GM21447 (cell line): ENCODE data around the gene PVR.
A peak's percentile ranks its signal among the peaks of the same experiment; 100 is the strongest.
"Not testable (repeated sequence)": the region's sequence is repeated elsewhere in the genome, so short reads cannot be mapped to it uniquely, and the experiment has no call there.

ENCODE experiments used
- ATAC-seq: cut with Tn5 transposase; IDR thresholded peaks from one replicate; pipeline ENCODE4 v1.9.1; 2021; ENCODE audit not compliant: unreplicated experiment

PVR gene

DNA sequence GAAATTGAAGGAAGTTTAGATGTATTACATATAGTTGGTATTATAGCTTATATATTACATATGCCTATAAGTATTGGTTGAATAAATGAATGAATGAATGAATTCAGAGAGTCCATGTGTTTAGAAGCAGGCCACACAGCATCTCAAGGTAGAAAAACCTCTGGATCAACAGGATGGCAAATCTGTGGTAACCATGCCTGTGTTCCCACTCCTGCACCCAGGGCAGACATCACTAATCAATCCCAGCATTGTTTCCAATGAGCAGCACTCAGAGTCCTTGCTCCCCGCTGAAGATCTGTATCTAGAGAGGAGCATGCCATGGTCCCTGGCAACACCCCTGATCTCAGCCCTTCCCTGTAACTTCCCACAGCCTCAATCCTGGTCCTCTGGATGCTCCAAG lies 28.5 kb downstream of the PVR start:
- ATAC-seq: no peak

DNA sequence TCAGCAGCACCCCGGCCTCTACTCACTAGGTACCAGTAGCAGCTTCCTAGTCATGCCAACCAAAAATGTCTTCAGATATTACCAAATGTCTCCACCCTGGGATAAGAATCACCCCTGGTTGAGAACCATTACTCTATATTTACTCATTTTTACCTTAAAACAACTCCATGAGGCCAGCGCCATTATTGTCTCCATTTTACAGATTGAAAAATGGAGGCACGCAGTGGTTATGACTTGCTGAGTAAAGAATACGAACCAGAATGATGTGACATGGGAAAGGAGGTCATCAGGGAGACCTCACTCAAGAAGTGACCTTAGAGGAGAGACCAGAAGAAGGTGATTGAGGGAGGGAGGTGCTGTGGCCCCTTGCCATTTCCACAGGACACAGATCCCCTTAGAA lies 29.8 kb downstream of the PVR start:
- no peak for ATAC-seq

DNA sequence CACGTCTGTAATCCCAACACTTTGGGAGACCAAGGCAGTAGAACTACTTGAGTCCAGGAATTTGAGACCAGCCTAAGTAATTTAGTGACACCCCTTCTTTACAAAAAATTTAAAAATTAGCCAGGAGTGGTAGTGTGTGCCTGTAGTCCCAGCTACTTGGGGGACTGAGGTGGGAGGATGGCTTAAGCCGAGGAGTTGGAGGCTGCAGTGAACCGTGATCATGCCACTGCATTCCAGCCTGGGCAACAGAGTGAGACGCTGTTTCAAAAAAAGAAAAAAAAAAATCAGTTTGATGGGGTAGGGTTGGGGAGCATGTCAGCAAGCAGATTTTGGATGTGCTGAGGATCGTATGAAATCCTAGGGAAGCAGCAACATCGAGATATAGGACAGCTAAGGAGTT lies 31.8 kb downstream of the PVR start:
- ATAC-seq: no peak

DNA sequence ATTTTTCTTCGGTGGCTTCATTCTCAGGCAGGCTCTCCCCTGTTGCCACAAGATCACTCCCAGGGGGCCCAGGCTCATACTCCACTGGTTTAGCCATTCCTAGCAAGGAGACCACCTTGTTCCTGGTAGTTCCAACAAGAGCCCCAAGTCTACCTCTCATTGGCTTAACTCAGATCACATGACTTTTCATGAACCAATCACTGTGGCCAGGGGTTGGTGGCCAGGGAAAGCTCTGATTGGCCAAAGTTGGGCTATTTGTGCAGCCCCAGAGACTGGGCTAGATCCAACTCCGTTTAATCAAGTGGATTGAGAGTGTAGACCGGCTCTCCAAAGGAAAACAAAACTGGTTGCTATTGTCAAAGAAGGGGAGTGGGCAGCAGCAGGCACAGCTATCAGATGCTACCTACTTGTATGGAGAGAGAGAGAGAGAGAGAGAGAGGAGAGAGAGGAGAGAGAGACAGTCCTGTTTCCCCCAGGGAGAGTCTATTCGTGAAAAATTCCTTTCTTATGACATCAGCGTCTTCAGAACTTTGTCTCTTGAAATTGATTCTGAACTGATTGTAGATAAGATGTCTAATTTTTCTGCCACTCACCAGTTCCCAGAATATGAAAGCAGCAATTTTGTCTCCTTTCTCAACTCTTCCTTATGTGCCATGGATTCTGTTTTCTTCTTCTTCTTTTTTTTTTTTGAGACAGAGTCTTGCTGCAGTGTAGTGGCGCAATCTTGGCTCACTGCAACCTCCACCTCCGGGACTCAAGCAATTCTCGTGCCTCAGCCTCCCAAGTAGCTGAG lies 33.5 kb downstream of the PVR start:
- ATAC-seq: no peak

DNA sequence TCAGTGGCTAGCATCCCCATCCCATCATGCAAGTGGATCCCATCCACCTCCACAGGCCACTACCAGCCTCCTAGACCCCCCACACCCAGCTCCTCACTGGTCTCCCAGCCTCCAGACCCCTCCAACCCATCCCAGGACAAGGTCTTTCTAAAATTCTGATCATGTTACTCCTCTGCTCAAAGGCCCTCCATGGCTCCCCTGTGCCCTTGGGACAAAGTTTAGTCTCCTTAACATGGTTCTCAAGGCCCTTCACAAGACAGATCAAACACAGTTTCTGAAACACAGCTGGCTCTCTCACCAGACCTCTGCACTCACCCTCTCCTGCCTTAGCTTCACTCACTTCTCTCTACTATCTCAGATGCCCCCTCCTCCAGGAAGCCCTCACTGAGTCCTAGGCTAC lies 36.8 kb downstream of the PVR start:
- ATAC-seq: no peak

DNA sequence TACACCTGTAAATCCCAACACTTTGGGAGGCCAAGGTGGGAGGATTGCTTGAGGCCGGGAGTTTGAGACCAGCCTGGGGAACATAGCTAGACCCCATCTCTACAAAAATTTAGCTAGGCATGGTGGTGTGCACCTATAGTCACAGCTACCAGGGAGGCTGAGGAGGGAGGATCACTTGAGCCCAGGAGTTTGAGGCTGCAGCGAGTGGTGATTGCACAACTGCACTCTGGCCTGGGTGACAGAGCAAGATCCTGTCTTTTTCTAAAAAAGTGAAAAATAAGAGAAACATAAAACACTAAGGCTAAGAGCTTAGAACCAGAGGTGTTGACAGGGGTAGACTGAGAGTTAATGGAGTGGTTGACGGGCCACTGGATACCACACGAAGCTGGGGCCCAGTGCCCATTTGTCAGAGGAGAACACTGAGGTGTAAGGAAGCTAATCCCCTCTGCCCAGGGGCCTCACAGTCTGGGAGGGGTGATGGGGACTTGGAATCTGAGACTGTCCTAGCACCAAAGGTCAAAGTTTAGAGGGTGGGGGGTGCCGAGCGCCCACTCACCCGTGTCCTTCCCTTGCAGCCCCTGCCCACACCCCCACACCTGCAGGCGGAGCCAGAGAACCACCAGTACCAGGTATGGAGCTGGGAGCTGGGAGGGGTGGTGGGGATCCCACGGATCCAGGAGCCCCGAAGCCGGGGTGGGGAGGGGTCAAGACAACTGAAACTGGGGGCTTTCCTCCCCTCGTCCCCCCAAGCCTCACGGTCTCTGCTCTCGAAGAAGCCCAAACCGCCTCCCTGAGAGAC lies 38.5 kb downstream of the PVR start:
- ATAC-seq: no peak

DNA sequence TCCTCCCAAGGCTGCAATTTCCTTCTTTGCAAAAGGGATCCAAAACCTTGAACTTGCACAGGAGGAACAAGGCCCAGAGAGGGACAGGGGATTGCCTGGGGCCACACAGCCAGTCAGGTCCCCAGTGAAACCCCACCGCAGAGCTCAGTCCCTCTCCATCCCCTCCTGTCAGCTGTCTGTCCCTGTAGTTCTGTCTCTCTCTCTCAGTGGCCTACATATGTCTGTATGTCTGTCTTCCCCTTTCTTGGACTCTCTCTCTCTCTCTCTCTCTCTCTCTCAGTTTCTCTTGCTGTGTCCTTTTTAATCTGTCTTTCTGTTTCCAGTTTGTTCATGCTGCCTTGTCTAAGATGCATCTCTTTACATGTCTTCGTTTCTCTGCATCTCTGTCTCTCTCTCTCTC lies 39.1 kb downstream of the PVR start:
- ATAC-seq: no peak

DNA sequence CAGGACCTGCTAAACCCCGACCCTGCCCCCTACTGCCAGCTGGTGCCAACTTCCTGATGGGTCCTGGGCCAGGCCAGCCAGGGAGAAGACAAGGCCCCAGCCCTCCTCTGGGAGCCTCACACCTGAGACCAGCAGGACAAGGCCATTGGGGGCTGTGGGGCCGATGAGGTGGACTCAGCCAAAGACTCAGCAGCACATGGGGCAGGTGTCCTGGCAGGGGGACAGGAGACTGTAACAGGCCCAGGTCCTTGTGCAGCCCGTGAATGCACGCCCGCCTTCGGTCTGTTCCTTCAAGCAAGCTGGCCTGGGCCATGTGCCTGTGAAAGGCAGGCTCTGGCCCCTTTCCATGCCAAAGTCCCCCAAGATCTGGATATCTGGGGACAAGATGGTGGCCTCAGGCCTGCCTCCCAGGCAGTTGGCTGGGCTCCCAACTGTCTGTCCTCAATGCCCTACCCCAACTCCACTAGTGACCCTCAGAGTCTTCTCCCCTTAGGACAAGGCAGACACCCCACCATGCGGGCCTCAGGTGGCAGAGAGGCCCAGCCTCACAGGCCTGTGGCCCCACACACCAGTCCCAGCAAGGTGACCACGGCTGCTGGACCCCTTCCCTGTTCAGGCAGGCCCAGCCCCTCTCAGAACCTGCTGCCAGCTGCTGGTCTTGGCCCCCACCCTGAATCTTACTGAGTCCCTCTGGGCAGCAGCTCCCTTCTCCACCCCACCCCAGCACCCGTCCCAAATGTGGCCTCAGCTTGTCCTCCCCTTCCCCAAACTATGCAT lies 39.9 kb downstream of the PVR start:
- no peak for ATAC-seq

DNA sequence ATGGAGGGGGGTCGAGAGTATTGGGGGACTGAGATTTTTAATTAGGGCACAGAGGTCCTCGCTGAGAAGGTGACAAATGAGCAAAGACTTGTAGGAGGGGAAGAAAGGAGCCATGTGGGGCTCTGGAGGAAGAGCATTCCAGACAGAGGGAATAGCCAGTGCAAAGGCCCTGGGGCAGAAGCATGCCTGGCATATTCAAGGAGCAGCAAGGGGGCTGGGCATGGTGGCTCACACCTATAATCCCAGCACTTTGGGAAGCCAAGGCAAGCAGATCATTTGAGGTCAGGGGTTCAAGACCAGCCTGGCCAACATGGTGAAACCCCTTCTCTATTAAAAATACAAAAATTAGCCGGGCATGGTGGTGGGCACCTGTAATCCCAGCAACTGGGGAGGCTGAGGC lies 40.7 kb downstream of the PVR start:
- not testable (repeated sequence) for ATAC-seq

DNA sequence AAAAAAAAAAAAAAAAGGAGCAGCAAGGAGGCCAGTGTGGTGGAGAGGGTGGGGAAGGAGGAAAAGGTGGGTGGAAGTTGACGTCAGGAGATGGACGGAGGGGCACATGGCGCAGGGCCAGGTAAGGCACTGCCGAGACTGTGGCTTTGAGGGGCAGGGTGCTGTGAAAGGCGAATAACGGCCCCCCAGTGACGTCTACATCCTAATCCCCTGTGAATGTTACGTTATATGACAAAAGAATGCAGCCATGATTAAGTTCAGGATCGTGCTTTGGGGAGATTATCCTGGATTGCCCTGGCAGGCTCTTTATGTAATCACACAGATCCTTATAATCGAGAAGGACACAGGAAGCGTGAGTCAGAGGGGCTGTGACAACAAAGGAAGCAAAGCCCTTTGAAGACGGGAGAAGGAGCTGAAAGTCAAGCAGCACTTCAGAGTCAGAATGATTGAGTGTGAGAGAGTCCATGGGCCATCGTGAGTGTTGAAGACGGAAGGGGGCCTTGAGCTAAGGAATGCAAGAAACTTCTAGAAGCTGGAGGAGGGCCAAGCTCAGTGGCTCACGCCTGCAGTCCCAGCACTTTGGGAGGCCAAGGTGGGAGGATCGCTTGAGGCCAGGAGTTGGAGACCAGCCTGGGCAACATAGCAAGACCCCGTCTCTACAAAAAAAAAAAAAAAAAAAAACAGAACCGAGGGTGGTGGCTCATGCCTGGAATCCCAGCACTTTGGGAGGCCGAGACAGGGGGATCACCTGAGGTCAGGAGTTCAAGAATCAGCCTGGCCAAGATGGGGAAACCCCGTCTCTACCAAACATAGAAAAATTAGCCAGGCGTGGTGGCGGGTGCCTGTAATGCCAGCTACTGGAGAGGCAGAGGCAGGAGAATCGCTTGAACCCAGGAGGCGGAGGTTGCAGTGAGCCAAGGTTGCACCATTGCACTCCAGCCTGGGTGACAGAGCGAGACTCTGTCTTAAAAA lies 41.5 kb downstream of the PVR start:
- ATAC-seq: no peak

DNA sequence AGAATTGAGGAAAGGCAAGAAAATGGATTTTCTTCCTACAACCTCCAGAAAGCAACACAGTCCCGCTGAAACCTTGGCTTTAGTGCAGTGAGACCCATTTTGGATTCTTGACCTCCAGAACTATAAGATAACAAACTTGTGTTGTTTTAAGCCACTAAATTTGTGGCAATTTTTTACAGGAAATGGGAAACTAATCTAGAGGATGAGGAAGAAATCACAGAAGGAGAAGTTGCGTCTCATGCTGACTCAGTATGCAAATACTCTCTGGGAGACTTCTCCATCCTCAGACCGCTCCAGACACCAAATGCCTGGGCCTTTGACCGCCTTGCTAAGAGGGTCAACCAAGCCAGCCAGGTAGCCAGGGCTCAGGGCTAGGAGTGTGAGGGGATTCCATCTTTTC lies 42.2 kb downstream of the PVR start:
- no peak for ATAC-seq

DNA sequence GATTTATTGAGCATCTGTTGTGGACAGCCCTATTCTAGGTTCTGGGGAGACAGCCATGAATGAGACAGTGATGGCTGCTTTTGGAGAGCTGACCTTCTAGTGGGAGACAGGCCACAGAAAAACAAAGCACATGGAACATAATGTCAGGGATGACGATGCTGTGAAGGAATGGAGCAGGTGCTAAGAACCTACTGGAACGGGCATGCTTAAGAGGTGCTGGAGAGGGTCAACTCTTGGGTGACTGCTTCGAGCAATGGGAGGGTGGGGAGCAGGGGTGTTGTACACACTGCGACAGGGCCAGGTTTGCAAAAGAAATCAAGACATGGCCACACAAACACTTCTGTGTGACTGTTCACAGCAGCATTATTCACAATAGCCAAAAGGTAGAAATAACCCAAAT lies 43.2 kb downstream of the PVR start:
- no peak for ATAC-seq

DNA sequence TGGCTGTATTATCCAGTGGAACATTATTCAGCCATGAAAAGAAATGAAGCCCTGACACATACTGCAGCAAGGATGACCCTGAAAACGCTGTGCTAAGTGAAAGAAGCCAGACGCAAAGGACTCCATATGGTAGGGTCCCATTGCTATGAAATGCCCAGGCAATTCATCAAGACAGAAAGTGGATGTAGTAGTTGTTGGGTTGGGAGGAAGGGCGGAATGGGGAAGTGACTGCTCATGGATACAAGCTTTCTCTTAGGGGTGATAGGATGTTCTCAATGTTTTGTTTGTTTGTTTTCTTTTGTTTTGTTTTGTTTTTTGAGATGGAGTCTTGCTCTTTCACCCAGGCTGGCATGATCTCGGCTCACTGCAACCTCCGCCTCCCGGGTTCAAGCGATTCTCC lies 44.2 kb downstream of the PVR start:
- ATAC-seq: no peak

DNA sequence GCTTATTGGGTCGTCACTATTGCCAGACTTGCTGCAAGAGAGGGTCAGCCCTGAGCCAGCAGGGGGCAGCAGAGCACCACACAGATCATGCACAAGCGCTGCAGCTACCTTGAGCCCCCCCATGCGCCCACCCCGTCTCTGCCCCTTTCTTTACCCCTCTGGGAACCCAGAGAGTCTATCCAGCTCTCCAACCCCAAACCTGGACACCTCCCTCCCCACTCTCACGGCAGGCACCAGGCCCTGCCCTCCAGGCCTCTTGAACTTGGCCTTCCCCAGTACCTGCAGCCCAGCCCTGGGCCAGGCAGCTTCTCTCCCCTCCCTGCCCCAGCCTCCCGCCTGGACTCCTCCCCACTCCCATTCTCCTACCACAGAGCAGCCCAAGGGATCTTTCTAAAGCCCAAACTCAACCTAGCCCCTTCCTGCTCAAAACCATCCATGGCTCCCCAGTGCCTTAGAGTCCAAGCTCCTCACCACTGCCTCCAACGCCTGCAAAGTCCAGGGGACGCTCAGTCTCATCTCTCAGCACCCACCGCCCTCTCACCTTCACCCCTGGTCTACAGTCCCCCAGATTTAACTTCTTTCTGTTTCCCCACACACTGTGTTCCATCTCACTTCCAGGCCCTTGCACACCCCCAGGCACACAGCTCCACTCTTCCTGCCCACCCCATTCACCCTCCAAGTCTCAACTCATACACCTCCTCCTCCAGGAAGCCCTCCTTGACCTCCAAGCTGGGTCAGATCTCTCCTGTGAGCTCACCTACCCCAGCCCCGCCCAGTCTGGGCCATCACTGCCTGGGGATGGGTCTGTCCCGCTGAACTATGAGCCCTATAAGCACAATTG lies 45.8 kb downstream of the PVR start:
- no peak for ATAC-seq

DNA sequence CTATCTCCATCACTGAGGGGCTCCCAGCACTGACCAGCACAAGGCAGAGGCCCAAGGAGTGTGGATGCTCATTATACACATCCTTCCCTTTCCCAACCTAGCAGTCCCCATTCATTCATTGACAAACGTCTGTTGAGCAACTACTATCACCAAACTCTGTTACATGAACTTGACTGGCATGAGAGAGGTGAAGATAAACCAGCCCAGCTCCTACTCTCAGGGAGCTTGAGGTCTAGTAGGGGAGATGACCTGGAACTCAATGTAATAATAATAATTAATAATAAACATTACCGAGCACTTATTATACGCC lies 46.4 kb downstream of the PVR start:
- ATAC-seq: no peak

DNA sequence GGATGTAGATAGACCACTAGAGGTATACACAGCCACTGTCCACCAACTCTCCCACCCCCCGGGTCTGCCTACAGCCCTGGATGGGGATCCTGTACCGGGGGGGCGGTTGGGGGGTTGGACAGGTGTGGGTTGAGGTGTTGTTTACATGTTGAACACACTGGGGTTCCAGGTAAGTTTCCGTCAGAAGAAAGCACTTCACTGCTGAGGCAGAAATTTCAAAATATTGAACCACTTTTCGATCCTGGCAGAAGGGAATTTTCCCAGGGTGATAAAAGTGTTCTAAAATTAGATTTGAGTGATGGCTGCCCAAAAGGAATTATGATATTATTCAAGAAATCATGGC lies 48.6 kb downstream of the PVR start:
- peak; percentile 6 for ATAC-seq

DNA sequence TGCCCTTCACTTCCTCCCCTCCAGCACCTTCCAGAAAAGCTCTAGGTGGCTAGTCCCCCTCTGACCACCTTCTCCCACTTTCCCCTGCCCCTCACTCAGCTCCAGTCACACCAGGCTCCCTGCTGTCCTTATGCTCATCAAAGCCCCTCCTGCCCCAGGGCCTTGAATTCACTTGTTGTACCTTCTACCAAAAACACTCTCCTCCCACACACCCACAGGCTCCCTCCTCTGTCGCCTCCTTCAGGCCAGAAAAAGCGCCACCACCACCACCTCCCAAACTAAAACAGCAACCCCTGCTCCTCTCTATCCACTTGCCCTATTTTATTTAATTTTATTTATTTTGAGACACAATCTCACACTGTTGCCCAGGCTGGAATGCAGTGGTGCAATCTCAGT lies 50.5 kb downstream of the PVR start:
- no peak for ATAC-seq

DNA sequence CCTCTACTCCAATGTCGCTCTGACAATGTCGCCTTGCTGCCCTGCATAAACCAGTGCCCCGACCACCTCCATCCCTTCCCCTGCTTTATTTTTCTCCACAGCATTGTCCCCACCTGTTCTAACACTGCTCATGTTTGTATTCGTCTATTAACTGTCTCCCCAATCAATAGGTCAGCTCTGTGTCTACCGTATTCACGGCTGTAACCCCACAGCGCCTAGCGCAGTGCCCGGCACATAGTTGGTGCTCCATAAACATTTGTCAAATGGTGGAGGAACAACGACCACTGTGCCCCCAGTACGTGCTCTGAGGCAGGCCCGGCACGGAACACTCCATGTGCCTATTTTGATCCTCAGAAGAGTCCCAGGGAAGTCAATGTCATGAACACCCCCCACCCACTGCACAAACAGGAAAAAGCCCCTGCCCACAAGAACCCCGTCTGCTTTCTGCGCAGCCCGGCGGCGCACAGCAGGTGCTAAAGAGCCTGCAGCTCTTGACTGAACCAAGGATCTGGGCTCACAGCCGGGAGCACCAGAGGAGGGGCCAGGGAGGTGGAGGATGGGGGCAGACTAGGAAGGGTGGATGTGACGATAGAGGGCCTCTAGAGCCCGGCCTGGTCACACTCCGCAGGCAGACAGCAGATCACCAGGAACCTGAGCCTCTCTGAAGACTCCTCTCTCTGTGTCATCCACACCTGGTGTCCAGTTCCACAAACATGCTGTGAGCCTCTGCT lies 53.4 kb downstream of the PVR start:
- ATAC-seq: no peak

DNA sequence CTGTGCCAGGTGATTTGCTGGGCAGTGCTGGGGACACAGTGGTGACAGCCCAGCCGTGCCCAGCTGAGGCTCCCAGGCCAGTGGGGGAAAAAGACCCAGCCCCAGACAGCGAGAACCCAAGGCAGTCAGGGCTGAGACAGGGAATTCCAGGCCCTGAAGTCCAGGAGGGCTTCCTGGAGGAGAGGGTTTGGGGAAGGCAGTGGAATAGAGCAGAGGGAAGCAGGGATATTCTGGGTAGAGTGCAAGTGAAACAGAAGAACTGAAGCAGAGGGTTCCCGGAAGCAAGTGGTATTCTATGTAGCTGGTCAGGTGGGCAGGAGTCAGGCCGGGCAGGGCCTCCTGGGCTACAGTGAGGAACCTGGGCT lies 53.9 kb downstream of the PVR start:
- ATAC-seq: no peak
